Parathyroid adenoma (tissue), 2 donors: ENCODE results near the gene HLA-DQA2.

ENCODE experiments used
- H2AFZ ChIP-seq: fragments of 300-600 bp; sonication (generic); one replicate; pipeline ENCODE4 v1.7.0; 2017; ENCODE audit warnings: antibody characterized with exemption, mild to moderate bottlenecking
- H3K27ac ChIP-seq: fragments of 300-600 bp; sonication (generic); one replicate; pipeline ENCODE4 v1.7.0; 2017
- H3K27me3 ChIP-seq: fragments of 300-600 bp; sonication (generic); one replicate; pipeline ENCODE4 v1.7.0; 2017; ENCODE audit warnings: low read length; ENCODE audit not compliant: control insufficient read depth, insufficient read depth
- H3K36me3 ChIP-seq: fragments of 300-600 bp; sonication (generic); one replicate; pipeline ENCODE4 v1.7.0; 2017; ENCODE audit warnings: low read length; ENCODE audit not compliant: control insufficient read depth, insufficient read depth
- H3K4me1 ChIP-seq: fragments of 300-600 bp; sonication (generic); one replicate; pipeline ENCODE4 v1.7.0; 2017; ENCODE audit warnings: control low read depth
- H3K4me2 ChIP-seq: fragments of 300-600 bp; sonication (generic); one replicate; pipeline ENCODE4 v1.7.0; 2017; ENCODE audit warnings: low read length
- H3K4me3 ChIP-seq: fragments of 300-600 bp; sonication (generic); one replicate; pipeline ENCODE4 v1.7.0; 2017; ENCODE audit warnings: low read depth, low read length
- H3K79me2 ChIP-seq: fragments of 300-600 bp; sonication (generic); one replicate; pipeline ENCODE4 v1.7.0; 2017; ENCODE audit warnings: control low read depth
- H3K9ac ChIP-seq: fragments of 300-600 bp; sonication (generic); one replicate; pipeline ENCODE4 v1.7.0; 2017; ENCODE audit warnings: mild to moderate bottlenecking
- H3K9me3 ChIP-seq: fragments of 300-600 bp; sonication (generic); one replicate; pipeline ENCODE4 v1.7.0; 2017; ENCODE audit warnings: low read length; ENCODE audit not compliant: control insufficient read depth
- CTCF ChIP-seq: fragments of 300-600 bp; sonication (generic); IDR thresholded peaks from one replicate; pipeline ENCODE4 v1.7.0; 2017; ENCODE audit warnings: antibody characterized with exemption, mild to moderate bottlenecking
- donor health status: primary hyperparathyroidism.

Gene HLA-DQA2

DNA sequence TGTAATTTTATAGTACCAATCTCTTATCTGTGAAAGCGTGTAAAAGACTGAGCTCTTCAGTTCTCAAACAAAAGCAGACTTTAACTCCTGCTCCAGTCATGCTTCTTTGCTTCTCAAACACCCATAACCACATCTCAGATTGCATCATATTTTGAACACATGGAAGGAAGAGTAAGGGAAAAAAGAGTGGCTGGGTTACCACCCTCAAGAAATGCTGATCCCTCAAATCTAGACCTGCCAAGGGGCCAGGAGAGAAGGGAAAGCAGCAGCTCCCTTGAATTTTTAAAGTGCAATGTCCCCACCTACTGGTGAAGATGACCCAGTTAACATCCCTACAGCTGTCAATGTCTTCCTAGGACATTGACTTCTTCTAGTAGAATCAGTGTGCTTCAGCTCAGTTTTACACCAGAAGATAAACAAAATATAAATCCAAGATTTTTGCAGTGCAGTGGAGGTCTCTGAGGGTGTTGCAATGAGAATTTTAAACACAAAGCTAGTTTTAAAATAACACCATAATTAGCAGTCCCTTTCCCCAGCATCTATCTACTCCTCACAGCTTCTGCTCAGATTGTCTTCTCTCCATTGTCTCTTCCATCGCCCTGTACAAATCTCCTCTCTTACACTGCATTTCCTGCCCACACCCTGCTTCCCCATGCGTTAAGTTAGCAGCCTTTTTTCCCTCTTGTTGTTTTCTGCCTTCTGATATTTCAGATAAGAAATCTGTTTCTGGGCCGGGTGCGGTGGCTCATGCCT lies 44.8 kb downstream of the HLA-DQA2 start:
- Histone ChIP-seq H3K4me3 (no peak overlapping the region), H3K27ac (no peak overlapping the region), H3K4me2 (no peak overlapping the region), H3K36me3 (no peaks in the 10 kb centered on the region), H3K79me2 (no peaks in the 10 kb centered on the region), H3K9ac (no peak overlapping the region), H3K9me3 (no peaks in the 10 kb centered on the region), H3K4me1 (no peaks in the 10 kb centered on the region), H3K27me3 (no peaks in the 10 kb centered on the region), H2AFZ (no peak overlapping the region)
- peak; percentile 63 for TF ChIP-seq CTCF

- H3K4me3 ChIP-seq, result no peak overlapping the region
- peaks cover 4% of the 10 kb centered on the region for H3K27me3 ChIP-seq
- H3K9ac ChIP-seq, result no peak overlapping the region
- H3K79me2 ChIP-seq, result no peaks in the 10 kb centered on the region
- no peak overlapping the region for H3K27ac ChIP-seq
- no peak for TF ChIP-seq CTCF
- no peak overlapping the region for H2AFZ ChIP-seq
- no peak overlapping the region for H3K4me2 ChIP-seq
- H3K9me3 ChIP-seq, result no peaks in the 10 kb centered on the region
- H3K36me3 ChIP-seq, result no peaks in the 10 kb centered on the region
- no peaks in the 10 kb centered on the region for H3K4me1 ChIP-seq
Observed at GRCh38 chr6:32790306-32790705, 49.1 kb downstream of the HLA-DQA2 start.

DNA sequence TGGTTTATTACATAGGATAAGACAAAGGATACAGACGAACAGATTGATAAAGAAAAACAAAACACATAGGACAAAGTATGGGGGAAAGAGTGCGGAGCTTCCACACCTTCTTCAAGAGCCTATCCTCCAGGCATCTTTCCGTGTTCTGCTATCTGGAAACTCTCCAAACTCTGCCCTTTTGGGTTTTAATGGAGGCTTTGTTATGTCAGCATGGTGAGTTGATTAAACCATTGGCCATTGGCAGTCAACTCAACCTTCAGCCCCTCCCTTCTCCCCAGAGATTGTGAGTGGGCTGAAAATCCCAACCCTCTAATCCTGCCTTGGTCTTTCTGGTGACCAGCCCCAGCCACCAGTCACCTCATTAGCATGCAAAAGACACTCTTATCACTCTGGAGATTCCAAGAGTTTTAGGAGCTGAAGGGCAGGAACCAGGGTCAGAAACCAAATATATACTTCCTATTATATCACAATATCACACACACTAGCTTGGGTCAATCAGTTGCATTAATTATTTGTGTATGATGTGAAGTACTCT lies 51.8 kb downstream of the HLA-DQA2 start:
- H3K4me3 ChIP-seq, result no peak overlapping the region
- no peak overlapping the region for H2AFZ ChIP-seq
- H3K27me3 ChIP-seq, result peaks cover 4% of the 10 kb centered on the region
- no peaks in the 10 kb centered on the region for H3K9me3 ChIP-seq
- no peaks in the 10 kb centered on the region for H3K36me3 ChIP-seq
- no peaks in the 10 kb centered on the region for H3K4me1 ChIP-seq
- no peak overlapping the region for H3K4me2 ChIP-seq
- H3K9ac ChIP-seq, result no peak overlapping the region
- H3K27ac ChIP-seq, result no peak overlapping the region
- no peak for TF ChIP-seq CTCF
- H3K79me2 ChIP-seq, result no peaks in the 10 kb centered on the region

GRCh38 chr6:32794510-32794909 lies 53.3 kb downstream of the HLA-DQA2 start:
- Histone ChIP-seq H3K4me3 (no peak overlapping the region), H3K27ac (no peak overlapping the region)
- TF ChIP-seq CTCF, result no peak

More at GRCh38 chr6:32794510-32794909, 53.3 kb downstream of the HLA-DQA2 start:
- no peak overlapping the region for H3K9ac ChIP-seq
- no peaks in the 10 kb centered on the region for H3K4me1 ChIP-seq
- H3K36me3 ChIP-seq, result no peaks in the 10 kb centered on the region
- H2AFZ ChIP-seq, result no peak overlapping the region
- no peak overlapping the region for H3K4me2 ChIP-seq
- H3K79me2 ChIP-seq, result no peaks in the 10 kb centered on the region
- no peaks in the 10 kb centered on the region for H3K9me3 ChIP-seq
- H3K27me3 ChIP-seq, result peaks cover 4% of the 10 kb centered on the region
